ENCODE results near the gene ALDH1A3.
"Not testable (repeated sequence)": the region's sequence is repeated elsewhere in the genome, so short reads cannot be mapped to it uniquely, and the experiment has no call there.

Gene ALDH1A3

GRCh38 chr15:100849855-100850218 lies 29.8 kb upstream of the ALDH1A3 start:
- H3K27ac Mint-ChIP-seq, result no peak overlapping the region
- peak overlapping the region; percentile 74 for H3K4me3 Mint-ChIP-seq
- DNase-seq, result no peak
- peaks cover 22% of the 10 kb centered on the region for H3K27me3 Mint-ChIP-seq
- H3K4me1 Mint-ChIP-seq (ENCODE audit: low read depth), result peaks cover 10% of the 10 kb centered on the region
- no peaks in the 10 kb centered on the region for H3K9me3 Mint-ChIP-seq
- H3K36me3 Mint-ChIP-seq (ENCODE audit: low read depth), result no peaks in the 10 kb centered on the region

DNA sequence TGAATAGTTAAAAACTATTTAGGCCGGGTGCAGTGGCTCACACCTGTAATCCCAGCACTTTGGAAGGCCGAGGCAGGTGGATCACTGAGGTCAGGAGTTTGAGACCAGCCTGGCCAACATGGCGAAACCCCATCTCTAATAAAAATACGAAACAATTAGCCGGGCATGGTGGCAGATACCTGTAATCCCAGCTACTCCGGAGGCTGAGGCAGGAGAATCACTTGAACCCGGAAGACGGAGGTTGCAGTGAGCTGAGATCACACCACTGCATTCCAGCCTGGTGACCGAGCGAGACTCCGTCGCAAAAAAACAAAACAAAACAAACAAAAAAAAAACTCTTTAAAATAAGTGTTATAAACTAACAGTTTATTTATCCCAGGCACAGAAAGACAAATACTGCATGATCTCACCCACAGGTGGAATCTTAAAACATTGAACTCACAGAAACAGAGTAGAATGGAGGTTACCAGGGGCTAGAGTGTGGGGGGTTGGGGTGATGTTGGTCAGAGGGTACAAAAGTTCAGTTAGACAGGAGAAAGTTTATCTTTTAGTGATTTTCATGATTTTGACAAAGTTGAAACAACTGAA lies 28.1 kb upstream of the ALDH1A3 start:
- H3K4me1 Mint-ChIP-seq (ENCODE audit: low read depth); H3K27ac Mint-ChIP-seq; H3K4me3 Mint-ChIP-seq; H3K9me3 Mint-ChIP-seq; H3K36me3 Mint-ChIP-seq (ENCODE audit: low read depth); DNase-seq: not testable (repeated sequence)
- H3K27me3 Mint-ChIP-seq, result peaks cover 22% of the 10 kb centered on the region

DNA sequence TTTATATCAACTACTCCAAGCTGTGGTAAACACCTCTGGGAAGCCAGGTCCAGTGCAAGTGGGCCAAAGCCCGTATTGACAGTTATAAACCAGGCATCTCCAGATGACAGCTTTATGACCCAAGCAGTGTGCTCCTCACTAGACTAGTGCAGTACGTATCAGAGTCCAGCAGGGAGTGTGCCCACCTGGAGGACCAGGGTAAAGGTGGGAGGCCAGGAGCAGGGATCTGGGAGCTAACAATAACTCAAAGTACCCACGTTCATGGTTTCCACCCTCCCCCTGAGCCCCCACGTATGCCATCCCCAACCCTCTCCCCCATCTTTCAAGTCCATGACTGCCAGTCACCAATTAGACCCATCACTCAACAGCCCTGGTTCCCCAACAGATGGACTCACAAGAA lies 27.0 kb upstream of the ALDH1A3 start:
- no peaks in the 10 kb centered on the region for H3K9me3 Mint-ChIP-seq
- no peaks in the 10 kb centered on the region for H3K36me3 Mint-ChIP-seq (ENCODE audit: low read depth)
- DNase-seq, result no peak
- peaks cover 24% of the 10 kb centered on the region for H3K27me3 Mint-ChIP-seq
- no peak overlapping the region for H3K27ac Mint-ChIP-seq
- H3K4me1 Mint-ChIP-seq (ENCODE audit: low read depth), result peaks cover 10% of the 10 kb centered on the region
- no peak overlapping the region for H3K4me3 Mint-ChIP-seq

DNA sequence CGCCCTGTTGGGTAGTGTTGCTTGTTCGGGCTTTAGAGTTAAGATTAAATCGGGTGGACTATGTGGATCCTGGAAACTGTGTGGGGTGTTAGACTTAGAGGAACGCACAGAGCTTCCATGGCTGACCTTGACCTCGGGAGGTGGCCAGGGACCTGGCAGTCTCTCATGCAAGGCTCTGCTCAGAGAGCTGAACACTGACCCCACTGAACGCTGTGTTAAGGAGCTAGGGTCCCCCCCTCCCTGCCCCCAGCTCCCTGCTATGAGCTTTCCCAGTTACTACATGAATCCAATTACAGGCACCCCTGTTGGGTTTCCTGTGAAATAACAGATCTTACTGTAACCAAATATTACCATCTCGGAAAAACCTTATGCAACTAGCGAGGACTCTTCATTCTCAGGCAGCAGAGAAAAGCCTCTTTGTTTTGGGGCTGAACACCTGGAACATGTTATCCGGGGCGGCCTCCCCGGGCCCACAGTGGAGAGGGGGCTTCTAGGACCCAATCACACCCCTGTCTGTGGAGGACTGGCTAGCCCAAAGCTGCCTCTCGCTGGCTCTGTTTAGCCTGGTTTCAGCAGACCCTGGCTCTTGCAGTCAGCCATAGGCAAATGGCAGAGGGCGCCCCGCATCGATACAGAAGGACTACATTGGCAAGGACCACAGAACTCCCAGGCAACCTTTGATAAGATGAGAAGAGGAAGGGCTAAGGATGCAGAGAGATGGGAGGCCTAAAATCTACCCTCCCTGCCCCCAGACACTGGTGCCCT lies 25.8 kb upstream of the ALDH1A3 start:
- H3K36me3 Mint-ChIP-seq (ENCODE audit: low read depth), result no peaks in the 10 kb centered on the region
- peaks cover 10% of the 10 kb centered on the region for H3K4me1 Mint-ChIP-seq (ENCODE audit: low read depth)
- H3K9me3 Mint-ChIP-seq, result no peaks in the 10 kb centered on the region
- no peak overlapping the region for H3K27ac Mint-ChIP-seq
- H3K4me3 Mint-ChIP-seq, result no peak overlapping the region
- no peak for DNase-seq
- peaks cover 17% of the 10 kb centered on the region for H3K27me3 Mint-ChIP-seq

- Mint-ChIP-seq H3K36me3 (ENCODE audit: low read depth) (no peaks in the 10 kb centered on the region), H3K27ac (no peak overlapping the region), H3K4me1 (ENCODE audit: low read depth) (no peaks in the 10 kb centered on the region), H3K27me3 (peaks cover 2% of the 10 kb centered on the region), H3K4me3 (no peak overlapping the region), H3K9me3 (no peaks in the 10 kb centered on the region)
- DNase-seq, result no peak
Observed at GRCh38 chr15:100856867-100857266, 22.8 kb upstream of the ALDH1A3 start.

DNA sequence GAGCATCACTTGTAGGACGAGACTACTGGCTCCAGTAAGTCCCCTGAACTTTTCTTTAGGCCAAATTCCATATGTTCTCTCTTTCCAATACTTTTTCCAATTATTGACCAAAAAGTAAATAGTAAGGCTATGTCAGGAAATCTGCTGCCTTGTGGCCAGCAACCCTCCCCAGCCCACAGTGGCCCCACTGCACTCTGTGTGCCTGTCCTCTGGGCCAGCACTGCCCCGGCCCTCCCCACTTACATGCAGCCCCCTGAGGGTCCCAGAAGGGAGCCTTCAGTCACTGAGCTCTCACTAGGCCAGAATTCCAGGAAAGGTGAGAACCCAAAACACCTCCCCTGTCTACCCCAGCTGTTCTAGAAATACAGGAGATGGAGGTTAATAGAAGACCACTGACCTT lies 21.3 kb upstream of the ALDH1A3 start:
- H3K4me1 Mint-ChIP-seq (ENCODE audit: low read depth), result no peaks in the 10 kb centered on the region
- H3K36me3 Mint-ChIP-seq (ENCODE audit: low read depth), result no peaks in the 10 kb centered on the region
- H3K4me3 Mint-ChIP-seq, result no peak overlapping the region
- H3K27me3 Mint-ChIP-seq, result peaks cover 2% of the 10 kb centered on the region
- no peak overlapping the region for H3K27ac Mint-ChIP-seq
- DNase-seq, result no peak
- H3K9me3 Mint-ChIP-seq, result no peaks in the 10 kb centered on the region

- Mint-ChIP-seq H3K4me1 (ENCODE audit: low read depth) (no peaks in the 10 kb centered on the region), H3K4me3 (no peak overlapping the region), H3K27ac (no peak overlapping the region), H3K9me3 (no peaks in the 10 kb centered on the region), H3K36me3 (ENCODE audit: low read depth) (no peaks in the 10 kb centered on the region), H3K27me3 (peaks cover 11% of the 10 kb centered on the region)
- DNase-seq, result no peak
Observed at GRCh38 chr15:100859970-100860828, 19.4 kb upstream of the ALDH1A3 start.

DNA sequence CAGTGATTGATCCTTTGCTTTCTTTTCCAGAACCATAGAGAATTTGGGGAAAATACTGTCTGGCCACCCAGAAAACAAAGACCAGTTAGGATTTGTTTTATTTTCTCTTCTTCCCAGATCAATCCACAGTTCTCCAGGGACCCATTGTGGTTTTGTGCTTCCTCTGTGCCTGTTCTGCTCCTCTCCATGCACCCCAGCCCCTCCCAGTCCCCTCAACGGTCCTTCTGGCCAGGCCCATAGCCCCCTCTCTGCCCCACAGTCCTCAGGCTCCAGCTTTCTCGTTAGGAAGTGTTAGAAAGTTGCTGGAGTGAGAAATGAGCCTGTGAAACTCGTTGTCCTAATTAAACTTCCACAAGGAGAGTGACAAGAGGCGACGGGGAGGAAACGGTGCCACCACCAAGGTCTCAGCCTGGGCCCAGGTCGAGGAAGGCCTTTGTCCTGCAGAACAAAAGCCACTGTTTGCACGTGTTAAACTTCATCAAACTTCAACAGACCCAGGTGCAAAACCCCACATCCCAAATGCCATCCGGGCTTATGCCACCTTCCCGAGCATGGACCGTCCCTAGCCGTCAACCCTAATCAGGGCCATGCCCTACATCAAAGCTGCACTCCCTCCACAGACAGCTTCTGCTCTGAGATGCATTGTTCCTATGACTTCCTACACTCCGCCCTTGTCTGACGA lies 18.7 kb upstream of the ALDH1A3 start:
- H3K27me3 Mint-ChIP-seq, result peaks cover 11% of the 10 kb centered on the region
- H3K27ac Mint-ChIP-seq, result no peak overlapping the region
- no peak overlapping the region for H3K4me3 Mint-ChIP-seq
- no peak for DNase-seq
- H3K9me3 Mint-ChIP-seq, result no peaks in the 10 kb centered on the region
- no peaks in the 10 kb centered on the region for H3K36me3 Mint-ChIP-seq (ENCODE audit: low read depth)
- H3K4me1 Mint-ChIP-seq (ENCODE audit: low read depth), result no peaks in the 10 kb centered on the region

GRCh38 chr15:100861511-100861991 lies 18.1 kb upstream of the ALDH1A3 start:
- Mint-ChIP-seq H3K36me3 (ENCODE audit: low read depth) (no peaks in the 10 kb centered on the region), H3K4me3 (no peak overlapping the region), H3K27me3 (peaks cover 15% of the 10 kb centered on the region), H3K27ac (no peak overlapping the region), H3K9me3 (no peaks in the 10 kb centered on the region), H3K4me1 (ENCODE audit: low read depth) (no peaks in the 10 kb centered on the region)
- DNase-seq, result no peak

GRCh38 chr15:100862162-100862561 lies 17.5 kb upstream of the ALDH1A3 start:
- H3K27ac Mint-ChIP-seq, result no peak overlapping the region
- H3K36me3 Mint-ChIP-seq (ENCODE audit: low read depth), result no peaks in the 10 kb centered on the region
- peaks cover 14% of the 10 kb centered on the region for H3K27me3 Mint-ChIP-seq
- no peaks in the 10 kb centered on the region for H3K9me3 Mint-ChIP-seq
- H3K4me1 Mint-ChIP-seq (ENCODE audit: low read depth), result no peaks in the 10 kb centered on the region
- no peak for DNase-seq
- H3K4me3 Mint-ChIP-seq, result no peak overlapping the region

GRCh38 chr15:100863075-100863795 lies 16.4 kb upstream of the ALDH1A3 start:
- peaks cover 14% of the 10 kb centered on the region for H3K27me3 Mint-ChIP-seq
- H3K27ac Mint-ChIP-seq, result no peak overlapping the region
- no peaks in the 10 kb centered on the region for H3K36me3 Mint-ChIP-seq (ENCODE audit: low read depth)
- no peak for DNase-seq
- H3K4me1 Mint-ChIP-seq (ENCODE audit: low read depth), result no peaks in the 10 kb centered on the region
- H3K4me3 Mint-ChIP-seq, result no peak overlapping the region
- no peaks in the 10 kb centered on the region for H3K9me3 Mint-ChIP-seq

DNA sequence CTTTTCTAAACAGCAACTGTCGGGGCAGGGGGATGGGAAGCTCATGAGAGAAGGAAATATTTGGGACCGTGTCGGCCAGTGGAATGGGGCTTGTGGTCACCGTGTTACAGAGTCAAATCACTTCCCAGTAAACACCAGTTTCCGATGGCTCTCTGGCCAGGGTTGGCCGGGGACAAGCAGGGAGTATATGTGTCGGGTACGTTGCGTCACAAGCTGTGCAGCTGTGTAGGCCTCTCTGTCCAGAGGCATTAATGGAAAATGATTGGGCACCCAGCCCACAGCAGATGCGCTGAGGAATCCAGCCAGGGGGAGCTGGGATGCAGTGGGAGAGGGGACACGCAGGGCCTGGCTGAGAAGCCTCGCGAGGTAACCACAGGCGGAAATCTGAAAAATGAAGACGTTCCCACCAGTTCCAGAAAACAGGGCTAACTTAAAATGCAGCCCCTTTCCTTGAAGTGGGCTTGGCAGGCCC lies 15.8 kb upstream of the ALDH1A3 start:
- H3K4me3 Mint-ChIP-seq, result no peak overlapping the region
- H3K27me3 Mint-ChIP-seq, result peaks cover 14% of the 10 kb centered on the region
- no peaks in the 10 kb centered on the region for H3K9me3 Mint-ChIP-seq
- H3K27ac Mint-ChIP-seq, result no peak overlapping the region
- H3K4me1 Mint-ChIP-seq (ENCODE audit: low read depth), result no peaks in the 10 kb centered on the region
- no peaks in the 10 kb centered on the region for H3K36me3 Mint-ChIP-seq (ENCODE audit: low read depth)
- DNase-seq, result no peak

GRCh38 chr15:100866386-100867330 lies 13.0 kb upstream of the ALDH1A3 start:
- Mint-ChIP-seq H3K27me3 (peaks cover 14% of the 10 kb centered on the region), H3K4me3 (no peak overlapping the region), H3K36me3 (ENCODE audit: low read depth) (no peaks in the 10 kb centered on the region), H3K4me1 (ENCODE audit: low read depth) (no peaks in the 10 kb centered on the region), H3K27ac (no peak overlapping the region), H3K9me3 (peaks cover 2% of the 10 kb centered on the region)
- DNase-seq, result no peak
